Stimulated activated CD8-positive, alpha-beta memory T cell treated with anti-CD3 and anti-CD28 coated beads, Interleukin-15, amount 100 ng/mL, for 24 hours (primary cell): ENCODE measurements around the gene CMTM8.

Experiments used
- DNase-seq: peaks from one replicate; pipeline ENCODE4 v3.0.0-alpha.2; 2020; ENCODE audit warnings: low read depth

The CMTM8 gene

GRCh38 chr3:32280262-32280910 is 41.9 kb downstream of the CMTM8 start:
- no peak for DNase-seq

- DNase-seq: no peak
These were observed 43.2 kb downstream of the CMTM8 start for GRCh38 chr3:32281570-32282106.

GRCh38 chr3:32282578-32283154 is 44.2 kb downstream of the CMTM8 start:
- DNase-seq: no peak

GRCh38 chr3:32283304-32283703 is 44.8 kb downstream of the CMTM8 start:
- no peak for DNase-seq

GRCh38 chr3:32284443-32285212 is 46.1 kb downstream of the CMTM8 start:
- no peak for DNase-seq

GRCh38 chr3:32285891-32286290 is 47.4 kb downstream of the CMTM8 start:
- DNase-seq: no peak

- DNase-seq: no peak
These were observed 50.3 kb downstream of the CMTM8 start for GRCh38 chr3:32288819-32289218.

- no peak for DNase-seq
These were observed 52.1 kb downstream of the CMTM8 start for GRCh38 chr3:32290619-32291018.

- no peak for DNase-seq
These were observed 53.8 kb downstream of the CMTM8 start for GRCh38 chr3:32292085-32292796.

GRCh38 chr3:32293903-32294302 is 55.4 kb downstream of the CMTM8 start:
- DNase-seq: no peak

- no peak for DNase-seq
These were observed 58.0 kb downstream of the CMTM8 start for GRCh38 chr3:32296251-32297204.

- no peak for DNase-seq
These were observed 58.9 kb downstream of the CMTM8 start for GRCh38 chr3:32297366-32297765.

GRCh38 chr3:32301426-32301825 is 62.9 kb downstream of the CMTM8 start:
- DNase-seq: no peak

GRCh38 chr3:32302601-32303398 is 64.3 kb downstream of the CMTM8 start:
- no peak for DNase-seq

GRCh38 chr3:32303399-32303747 is 64.9 kb downstream of the CMTM8 start:
- DNase-seq: no peak

GRCh38 chr3:32303977-32304881 is 65.7 kb downstream of the CMTM8 start:
- DNase-seq: no peak

GRCh38 chr3:32305361-32305876 is 66.9 kb downstream of the CMTM8 start:
- no peak for DNase-seq

GRCh38 chr3:32306072-32306471 is 67.6 kb downstream of the CMTM8 start:
- DNase-seq: no peak

GRCh38 chr3:32307591-32307990 is 69.1 kb downstream of the CMTM8 start:
- DNase-seq: no peak
